Bronchial epithelial cell (primary cell): ENCODE measurements around the gene FAM163B. TPM values are rescaled to one million over a fixed set of nuclear protein-coding genes. Genes with fewer than 3 reads are reported as not detected.

Source experiments
- DNase-seq: peaks from one replicate; pipeline ENCODE4 v3.0.0-alpha.2; 2010; ENCODE audit warnings: low read depth
- FAIRE-seq: peaks from 2 replicates; lab custom pipeline; 2011; peaks lifted over from hg19 to GRCh38; lab: Jason Lieb, UNC
- H3K27me3 ChIP-seq: 2 replicates; pipeline ENCODE4 v1.5.1; 2011; ENCODE audit warnings: low read length; ENCODE audit not compliant: control insufficient read depth, insufficient read depth
- H3K36me3 ChIP-seq: 2 replicates; pipeline ENCODE4 v1.5.1; 2011; ENCODE audit warnings: low read length; ENCODE audit not compliant: control insufficient read depth, insufficient read depth
- H3K4me3 ChIP-seq: 2 replicates; pipeline ENCODE4 v1.5.1; 2011; ENCODE audit warnings: mild to moderate bottlenecking, low read depth, low read length, control low read depth
- CTCF ChIP-seq: IDR thresholded peaks from 2 replicates; pipeline ENCODE4 v1.5.1; 2011; ENCODE audit warnings: mild to moderate bottlenecking, moderate library complexity, low read length, control low read depth, inconsistent platforms; ENCODE audit not compliant: insufficient read depth, severe bottlenecking
- total RNA-seq: library from RNA; depleted of rRNA; stranded (reverse); fragments of >200 nt; gene quantifications from 2 replicates; pipeline ENCODE4 v1.2.1, GENCODE V29; 2014

Gene FAM163B
- total RNA-seq, 1 donor from 2014 or later = not detected

DNA sequence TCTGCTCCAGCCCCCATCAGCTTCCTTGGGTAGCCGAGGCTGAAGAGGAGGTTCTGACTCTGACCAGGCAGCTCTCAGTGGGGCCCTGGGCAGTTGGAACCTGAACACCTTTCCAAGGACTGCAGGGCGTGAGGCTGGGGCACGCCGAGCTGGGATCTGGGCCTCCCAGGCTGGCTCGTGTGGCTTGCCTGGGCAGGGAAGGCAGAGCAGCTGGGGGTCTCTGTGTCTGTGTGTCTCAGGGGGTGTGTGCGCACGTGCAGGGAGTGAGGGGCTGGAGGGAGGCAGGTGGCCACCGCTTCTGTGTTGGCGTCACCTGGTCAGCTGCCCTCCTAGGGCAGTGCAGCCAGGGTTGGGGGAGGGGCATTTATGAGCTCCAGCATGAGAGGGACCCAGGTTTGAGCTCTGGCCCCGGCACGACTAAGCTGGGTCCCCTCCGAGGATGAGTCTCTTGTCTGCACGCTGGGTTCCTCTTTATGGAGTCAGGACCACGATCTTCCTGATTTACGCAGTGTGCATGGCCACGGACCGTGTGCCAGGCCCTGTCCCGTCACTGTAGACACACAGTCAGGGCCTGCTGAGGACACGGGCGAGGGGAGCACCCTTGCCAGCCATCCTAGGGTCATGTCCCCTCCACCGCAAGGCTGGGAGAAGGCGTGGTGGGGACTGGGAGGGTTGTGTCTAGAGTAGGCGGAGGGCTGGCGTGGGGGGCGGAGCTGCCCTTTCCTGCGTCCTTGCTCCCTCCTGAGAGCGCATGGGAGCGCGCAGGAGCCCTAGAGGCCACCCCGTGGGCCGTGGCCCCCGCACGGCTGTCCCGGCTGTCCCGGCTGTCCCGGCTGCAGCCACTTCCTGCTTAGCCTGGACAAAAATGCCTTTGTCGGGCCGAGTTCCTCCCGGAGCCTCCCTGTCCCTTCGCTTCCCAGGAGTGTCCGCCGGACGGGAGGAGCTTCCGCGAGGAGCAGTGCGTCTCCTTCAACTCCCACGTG, 70.0 kb downstream of the FAM163B start:
- FAIRE-seq (no peak), DNase-seq (no peak)
- H3K27me3 ChIP-seq = peaks cover 18% of the 10 kb centered on the region
- H3K36me3 ChIP-seq = no peaks in the 10 kb centered on the region
- no peak for TF ChIP-seq CTCF
- H3K4me3 ChIP-seq = no peak overlapping the region

GRCh38 chr9:133538176-133538575, 71.0 kb downstream of the FAM163B start:
- DNase-seq = peak; percentile 21
- no peak for FAIRE-seq
- Histone ChIP-seq H3K27me3 (peaks cover 23% of the 10 kb centered on the region), H3K36me3 (no peaks in the 10 kb centered on the region), H3K4me3 (no peak overlapping the region)
- no peak for TF ChIP-seq CTCF

DNA sequence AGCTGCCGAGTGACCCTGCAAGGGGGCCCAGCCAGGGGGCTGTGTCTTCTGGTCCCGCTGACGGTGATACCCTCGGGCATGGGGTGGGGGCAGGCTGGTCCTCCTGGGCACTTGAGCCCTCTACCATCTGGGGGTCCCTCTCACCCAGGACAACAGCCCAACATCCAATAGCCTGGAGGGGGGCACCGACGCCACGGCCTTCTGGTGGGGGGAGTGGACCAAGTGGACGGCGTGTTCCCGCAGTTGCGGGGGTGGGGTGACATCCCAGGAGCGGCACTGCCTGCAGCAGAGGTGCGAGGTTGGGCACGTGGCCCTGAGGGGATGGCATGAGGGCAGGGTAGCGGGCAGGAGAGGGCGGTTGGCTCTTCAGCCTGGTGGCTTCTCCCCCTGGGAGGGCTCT, 71.9 kb downstream of the FAM163B start:
- Histone ChIP-seq H3K36me3 (no peaks in the 10 kb centered on the region), H3K4me3 (no peak overlapping the region), H3K27me3 (peaks cover 22% of the 10 kb centered on the region)
- DNase-seq = no peak
- no peak for FAIRE-seq
- no peak for TF ChIP-seq CTCF

DNA sequence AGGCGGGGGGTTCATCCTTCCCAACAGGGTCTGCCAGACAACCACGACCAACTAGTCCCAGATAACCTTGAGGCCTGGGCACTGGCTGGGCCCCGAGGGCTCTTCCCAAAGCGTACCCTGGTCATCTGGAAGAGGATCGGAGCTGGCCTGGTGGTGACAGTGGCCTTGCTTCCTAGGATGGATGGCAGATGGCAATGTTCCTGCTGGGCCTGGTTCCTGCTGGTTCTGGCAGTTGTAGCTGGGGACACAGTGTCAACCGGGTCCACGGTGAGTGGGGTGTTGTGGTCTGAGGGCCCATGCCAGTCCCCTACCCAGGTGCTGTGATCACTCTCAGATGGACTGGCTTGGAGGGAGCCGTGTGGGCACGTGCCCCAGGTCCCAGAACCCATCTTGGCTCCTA, 72.7 kb downstream of the FAM163B start:
- Histone ChIP-seq H3K27me3 (peaks cover 21% of the 10 kb centered on the region), H3K4me3 (no peak overlapping the region), H3K36me3 (no peaks in the 10 kb centered on the region)
- DNase-seq = no peak
- no peak for TF ChIP-seq CTCF
- no peak for FAIRE-seq

DNA sequence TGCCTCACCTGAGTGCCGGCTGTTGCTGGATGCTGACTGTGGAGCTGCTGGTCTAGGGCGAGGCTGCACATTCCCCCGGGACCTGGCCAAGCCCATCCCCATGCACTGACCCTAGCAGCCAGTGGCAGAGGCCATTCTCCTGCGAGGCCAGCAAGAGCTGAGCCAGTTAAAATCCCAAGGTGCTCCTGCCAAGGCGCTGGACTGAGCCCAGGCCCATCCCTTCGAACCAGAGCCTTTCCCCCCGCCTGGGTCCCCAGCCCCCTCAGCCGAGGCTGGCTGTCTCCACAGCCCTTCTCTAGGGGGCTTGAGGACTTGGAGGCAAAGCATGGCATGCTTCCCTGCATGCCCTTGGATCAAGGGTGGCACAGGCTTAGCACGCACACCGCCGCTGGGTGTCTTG, 73.1 kb downstream of the FAM163B start:
- no peak for FAIRE-seq
- DNase-seq = no peak
- no peak for TF ChIP-seq CTCF
- no peak overlapping the region for H3K4me3 ChIP-seq
- H3K36me3 ChIP-seq = no peaks in the 10 kb centered on the region
- peaks cover 21% of the 10 kb centered on the region for H3K27me3 ChIP-seq
